HG02852 (cell line): ENCODE measurements around the gene RPRD1A.
"Not testable (repeated sequence)": the region's sequence is repeated elsewhere in the genome, so short reads cannot be mapped to it uniquely, and the experiment has no call there.

Experiments
- ATAC-seq: cut with Tn5 transposase; IDR thresholded peaks from one replicate; pipeline ENCODE4 v1.9.1; 2021; ENCODE audit warnings: mild to moderate bottlenecking, moderate library complexity; ENCODE audit not compliant: unreplicated experiment

Gene RPRD1A

GRCh38 chr18:35972197-35973000 is 95.0 kb downstream of the RPRD1A start, which contains the start of gene RMP24:
TSS of gene RMP24 (plus strand) at chr18:35972679.
- ATAC-seq: peak; percentile 91

- ATAC-seq: peak; percentile 0
Observed at GRCh38 chr18:35971661-35972196, 95.6 kb downstream of the RPRD1A start.

- no peak for ATAC-seq
Observed at GRCh38 chr18:35969676-35970075, 97.7 kb downstream of the RPRD1A start.

- ATAC-seq: no peak
Observed at GRCh38 chr18:35968278-35968880, 99.0 kb downstream of the RPRD1A start.

- ATAC-seq: not testable (repeated sequence)
Observed at GRCh38 chr18:35967866-35968265, 99.5 kb downstream of the RPRD1A start.

GRCh38 chr18:35964319-35964718 is 103.0 kb downstream of the RPRD1A start:
- ATAC-seq: no peak

GRCh38 chr18:35962320-35962719 is 105.0 kb downstream of the RPRD1A start:
- ATAC-seq: no peak

GRCh38 chr18:35956226-35956625 is 111.1 kb downstream of the RPRD1A start:
- ATAC-seq: no peak

- ATAC-seq: no peak
Observed at GRCh38 chr18:35953688-35954087, 113.7 kb downstream of the RPRD1A start.

- no peak for ATAC-seq
Observed at GRCh38 chr18:35950628-35950982, 116.8 kb downstream of the RPRD1A start.

GRCh38 chr18:35949903-35950627 is 117.3 kb downstream of the RPRD1A start:
- ATAC-seq: no peak

GRCh38 chr18:35949090-35949489 is 118.3 kb downstream of the RPRD1A start:
- no peak for ATAC-seq

GRCh38 chr18:35948080-35948479 is 119.3 kb downstream of the RPRD1A start:
- ATAC-seq: no peak

- ATAC-seq: no peak
Observed at GRCh38 chr18:35942661-35943060, 124.7 kb downstream of the RPRD1A start.

- ATAC-seq: no peak
Observed at GRCh38 chr18:35942133-35942532, 125.2 kb downstream of the RPRD1A start.

- no peak for ATAC-seq
Observed at GRCh38 chr18:35941299-35941698, 126.1 kb downstream of the RPRD1A start.
